HCT116 (cell line): ENCODE results near the gene PLD1. TPM values are rescaled to one million over a fixed set of nuclear protein-coding genes. Genes with fewer than 3 reads are reported as not detected.

ENCODE experiments used
- ATAC-seq: fragments of 200-7000 bp; cut with Tn5 transposase; 2 replicates; pipeline ENCODE4 v1.9.1; 2020; ENCODE audit warnings: mild to moderate bottlenecking, moderate library complexity
- BruUV-seq: library from RNA; stranded (reverse); fragments of 400-500 nt; replicated peaks from 2 replicates; lab custom pipeline; 2021; lab: Mats Ljungman, UMichigan
- CTCF ChIA-PET: fragments of 300-600 bp; sonication (Branson Sonifier 250); formaldehyde crosslinking; loops from one replicate; lab custom pipeline; 2021; ENCODE audit warnings: antibody characterized with exemption; lab: Charles Lee
- POLR2A ChIA-PET: fragments of 300-600, 350-600 bp; sonication (Branson Sonifier 250); formaldehyde crosslinking; loops from one replicate; lab custom pipeline; 2021; ENCODE audit warnings: antibody characterized with exemption; lab: Charles Lee
- RAD21 ChIA-PET, 2 experiments: fragments of 300-600 bp; sonication (Branson Sonifier 250); formaldehyde crosslinking; loops; one replicate each; lab custom pipeline; 2023; ENCODE audit warnings: low total read pairs in 2 of 2; ENCODE audit not compliant: uncharacterized antibody in 2 of 2, unreplicated experiment in 2 of 2, low non-redundant PET in 1 of 2; lab: Charles Lee
- DNase-seq: peaks from one replicate; pipeline ENCODE4 v3.0.0-alpha.2; 2010; ENCODE audit warnings: low read depth, low spot score
- H2AFZ ChIP-seq: fragments of 200-600 bp; shearing (Covaris generic), sonication (generic); 2 replicates; pipeline ENCODE4 v1.6.1; 2017; ENCODE audit warnings: low read depth, mixed run types, mixed read lengths, antibody characterized with exemption, low read length; ENCODE audit not compliant: poor library complexity, severe bottlenecking
- H3K27ac ChIP-seq: 2 replicates; pipeline ENCODE4 v1.5.1; 2012; ENCODE audit warnings: low read depth, low read length
- H3K27me3 ChIP-seq: fragments of 200-600 bp; sonication (generic); 2 replicates; pipeline ENCODE4 v1.6.1; 2016; ENCODE audit warnings: mixed run types, low read length, mixed read lengths; ENCODE audit not compliant: insufficient read depth
- H3K36me3 ChIP-seq, 2 experiments: fragments of 200-500 bp in 1 of 2; fragments of 200-600 bp in 1 of 2; sonication (Bioruptor generic) in 1 of 2; sonication (generic) in 1 of 2; 2 replicates each; pipeline versions ENCODE4 v1.5.1 to v1.6.1; 2014 to 2016; ENCODE audit warnings: low read length in 2 of 2, inconsistent platforms in 1 of 2, mixed read lengths in 1 of 2, mixed run types in 1 of 2; ENCODE audit not compliant: insufficient read depth in 2 of 2, control insufficient read depth in 1 of 2
- H3K4me1 ChIP-seq, 2 experiments: fragments of 200-600 bp in 1 of 2; sonication (generic) in 1 of 2; 2 replicates each; pipeline versions ENCODE4 v1.5.1 to v1.6.1; 2012 to 2017; ENCODE audit warnings: low read length in 2 of 2, inconsistent platforms in 1 of 2, mild to moderate bottlenecking in 1 of 2, mixed read lengths in 1 of 2, mixed run types in 1 of 2, moderate library complexity in 1 of 2; ENCODE audit not compliant: insufficient read depth in 2 of 2, control insufficient read depth in 1 of 2
- H3K4me2 ChIP-seq: fragments of 200-600 bp; sonication (generic); 2 replicates; pipeline ENCODE4 v1.6.1; 2017; ENCODE audit warnings: mixed run types, low read length, mixed read lengths
- H3K4me3 ChIP-seq, 2 experiments: fragments of 200-600 bp in 1 of 2; sonication (generic) in 1 of 2; replicated peaks in 1 of 2; 2 replicates each; pipeline ENCODE4 v1.5.1; 2011 to 2016; ENCODE audit warnings: low read length in 2 of 2, control low read depth in 1 of 2, low read depth in 1 of 2, mild to moderate bottlenecking in 1 of 2, mixed read lengths in 1 of 2, mixed run types in 1 of 2
- H3K79me2 ChIP-seq: fragments of 200-600 bp; sonication (generic); 2 replicates; pipeline ENCODE4 v1.6.1; 2017; ENCODE audit warnings: mild to moderate bottlenecking, mixed run types, low read length, moderate library complexity, mixed read lengths; ENCODE audit not compliant: insufficient read depth
- H3K9ac ChIP-seq: fragments of 200-600 bp; sonication (generic); 2 replicates; pipeline ENCODE4 v1.6.1; 2016; ENCODE audit warnings: low read length, mixed read lengths
- H3K9me2 ChIP-seq: fragments of 200-600 bp; sonication (generic), shearing (Covaris generic); 2 replicates; pipeline ENCODE4 v1.6.1; 2017; ENCODE audit warnings: mixed run types, mild to moderate bottlenecking, moderate library complexity; ENCODE audit not compliant: insufficient read depth
- H3K9me3 ChIP-seq, 2 experiments: fragments of 200-500 bp in 1 of 2; fragments of 200-600 bp in 1 of 2; sonication (Bioruptor generic) in 1 of 2; sonication (generic) in 1 of 2; 2 replicates each; pipeline ENCODE4 v1.6.1; 2014 to 2017; ENCODE audit warnings: low read length in 2 of 2, mixed read lengths in 2 of 2, inconsistent platforms in 1 of 2, low read depth in 1 of 2, mild to moderate bottlenecking in 1 of 2, mixed run types in 1 of 2, moderate library complexity in 1 of 2; ENCODE audit not compliant: control insufficient read depth in 1 of 2, insufficient read depth in 1 of 2
- H4K20me1 ChIP-seq: fragments of 200-600 bp; sonication (generic), shearing (Covaris generic); 2 replicates; pipeline ENCODE4 v1.6.1; 2017; ENCODE audit warnings: mixed run types, mild to moderate bottlenecking, moderate library complexity; ENCODE audit not compliant: insufficient read depth
- CBX3 ChIP-seq: IDR thresholded peaks from 2 replicates; pipeline ENCODE4 v1.6.1; 2012; ENCODE audit warnings: low read depth
- CEBPB ChIP-seq: IDR thresholded peaks from 2 replicates; pipeline ENCODE4 v1.6.1; 2012; ENCODE audit warnings: low read depth
- EGR1 ChIP-seq: IDR thresholded peaks from 2 replicates; pipeline ENCODE4 v1.6.1; 2012; ENCODE audit warnings: low read depth
- EZH2phosphoT487 ChIP-seq: fragments of 200-600 bp; IDR thresholded peaks from 2 replicates; pipeline ENCODE4 v1.6.1; 2018; ENCODE audit warnings: antibody characterized with exemption, borderline replicate concordance
- FOSL1 ChIP-seq: IDR thresholded peaks from 2 replicates; pipeline ENCODE4 v1.6.1; 2012; ENCODE audit warnings: low read depth
- JUND ChIP-seq: IDR thresholded peaks from 2 replicates; pipeline ENCODE4 v1.6.1; 2012
- POLR2A ChIP-seq: IDR thresholded peaks from 2 replicates; pipeline ENCODE4 v1.7.0; 2011; ENCODE audit warnings: borderline replicate concordance; ENCODE audit not compliant: insufficient read depth, insufficient read length; ENCODE audit errors: extremely low read depth
- POLR2AphosphoS5 ChIP-seq: IDR thresholded peaks from 2 replicates; pipeline ENCODE4 v1.6.1; 2011; ENCODE audit warnings: mild to moderate bottlenecking, low read depth, low read length, moderate library complexity
- RAD21 ChIP-seq: IDR thresholded peaks from 2 replicates; pipeline ENCODE4 v1.6.1; 2012; ENCODE audit warnings: low read depth, mild to moderate bottlenecking
- SIN3A ChIP-seq: IDR thresholded peaks from 2 replicates; pipeline ENCODE4 v1.6.1; 2012; ENCODE audit warnings: low read depth
- SP1 ChIP-seq: IDR thresholded peaks from 2 replicates; pipeline ENCODE4 v1.6.1; 2012; ENCODE audit warnings: low read depth
- SRF ChIP-seq: IDR thresholded peaks from 2 replicates; pipeline ENCODE4 v1.6.1; 2012; ENCODE audit warnings: low read depth
- TCF7L2 ChIP-seq: IDR thresholded peaks from 2 replicates; pipeline ENCODE4 v1.7.0; 2011; ENCODE audit warnings: borderline replicate concordance, inconsistent platforms; ENCODE audit not compliant: insufficient read depth, insufficient read length; ENCODE audit errors: extremely low read depth
- YY1 ChIP-seq: IDR thresholded peaks from 2 replicates; pipeline ENCODE4 v1.6.1; 2011; ENCODE audit warnings: low read length, low read depth, moderate library complexity, mild to moderate bottlenecking; ENCODE audit not compliant: insufficient replicate concordance; ENCODE audit errors: extremely low read depth
- ZFX ChIP-seq: fragments of 450-650 bp; IDR thresholded peaks from 2 replicates; pipeline ENCODE4 v1.6.1; 2017
- intact Hi-C: fragments of 100-400 bp; cut with micrococcal nuclease; formaldehyde crosslinking; loops from 2 replicates; pipeline ENCODE4 v1.10.0; 2022
- total RNA-seq: library from RNA; stranded (reverse); gene quantifications from one replicate; pipeline ENCODE4 v1.2.1, GENCODE V29; 2021; ENCODE audit not compliant: unreplicated experiment
- TF ChIP-seq, protein P1 (sequence below): IDR thresholded peaks from 2 replicates; pipeline ENCODE4 v1.6.1; 2012
- TF ChIP-seq, protein P2 (sequence below): IDR thresholded peaks from 2 replicates; pipeline ENCODE4 v1.6.1; 2012
- TF ChIP-seq, protein P3 (sequence below): IDR thresholded peaks from 2 replicates; pipeline ENCODE4 v1.6.1; 2012; ENCODE audit warnings: low read depth
- TF ChIP-seq, protein P4 (sequence below), 3 experiments: fragments of 200-600 bp in 1 of 3; sonication (generic) in 1 of 3; IDR thresholded peaks in 2 of 3; conservative IDR thresholded peaks in 1 of 3; 2 replicates each; pipeline ENCODE4 v1.5.1; 2012 to 2017; ENCODE audit warnings: low read depth in 2 of 3, low read length in 2 of 3, antibody characterized with exemption in 1 of 3, borderline replicate concordance in 1 of 3, control low read depth in 1 of 3, mild to moderate bottlenecking in 1 of 3, mixed read lengths in 1 of 3, mixed run types in 1 of 3, moderate library complexity in 1 of 3; ENCODE audit not compliant: insufficient read depth in 1 of 3

Gene PLD1
- total RNA-seq, 1 experiment from 2014 or later, result 8.4 TPM

DNA sequence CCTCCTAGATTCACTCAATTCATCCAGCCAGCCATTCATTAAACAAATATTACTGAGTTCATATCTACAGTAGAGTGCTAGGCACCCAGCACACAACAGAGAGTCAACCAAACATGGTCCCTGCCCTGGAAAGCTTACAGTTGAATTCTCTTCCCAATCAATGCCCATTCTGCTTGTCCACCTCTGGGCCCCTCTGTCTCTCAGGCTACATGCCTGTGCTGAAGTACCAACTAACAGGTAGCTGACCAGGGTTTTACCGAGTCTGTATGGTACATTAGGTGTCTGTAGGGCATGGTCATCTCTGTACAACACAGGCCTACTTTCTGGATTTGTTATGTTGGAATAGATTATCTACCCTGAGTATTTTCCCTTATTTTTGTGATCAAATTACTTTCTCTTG is 23.3 kb downstream of the PLD1 start:
- H2AFZ ChIP-seq, result no peak overlapping the region
- no peak for TF ChIP-seq EGR1
- no peak for TF ChIP-seq SP1
- TF ChIP-seq, protein P1, sequence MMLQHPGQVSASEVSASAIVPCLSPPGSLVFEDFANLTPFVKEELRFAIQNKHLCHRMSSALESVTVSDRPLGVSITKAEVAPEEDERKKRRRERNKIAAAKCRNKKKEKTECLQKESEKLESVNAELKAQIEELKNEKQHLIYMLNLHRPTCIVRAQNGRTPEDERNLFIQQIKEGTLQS, result no peak
- TF ChIP-seq, protein P2, sequence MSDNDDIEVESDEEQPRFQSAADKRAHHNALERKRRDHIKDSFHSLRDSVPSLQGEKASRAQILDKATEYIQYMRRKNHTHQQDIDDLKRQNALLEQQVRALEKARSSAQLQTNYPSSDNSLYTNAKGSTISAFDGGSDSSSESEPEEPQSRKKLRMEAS, result no peak
- no peak for TF ChIP-seq POLR2A
- no peak for TF ChIP-seq CEBPB
- TF ChIP-seq ZFX, result no peak
- TF ChIP-seq, protein P3, sequence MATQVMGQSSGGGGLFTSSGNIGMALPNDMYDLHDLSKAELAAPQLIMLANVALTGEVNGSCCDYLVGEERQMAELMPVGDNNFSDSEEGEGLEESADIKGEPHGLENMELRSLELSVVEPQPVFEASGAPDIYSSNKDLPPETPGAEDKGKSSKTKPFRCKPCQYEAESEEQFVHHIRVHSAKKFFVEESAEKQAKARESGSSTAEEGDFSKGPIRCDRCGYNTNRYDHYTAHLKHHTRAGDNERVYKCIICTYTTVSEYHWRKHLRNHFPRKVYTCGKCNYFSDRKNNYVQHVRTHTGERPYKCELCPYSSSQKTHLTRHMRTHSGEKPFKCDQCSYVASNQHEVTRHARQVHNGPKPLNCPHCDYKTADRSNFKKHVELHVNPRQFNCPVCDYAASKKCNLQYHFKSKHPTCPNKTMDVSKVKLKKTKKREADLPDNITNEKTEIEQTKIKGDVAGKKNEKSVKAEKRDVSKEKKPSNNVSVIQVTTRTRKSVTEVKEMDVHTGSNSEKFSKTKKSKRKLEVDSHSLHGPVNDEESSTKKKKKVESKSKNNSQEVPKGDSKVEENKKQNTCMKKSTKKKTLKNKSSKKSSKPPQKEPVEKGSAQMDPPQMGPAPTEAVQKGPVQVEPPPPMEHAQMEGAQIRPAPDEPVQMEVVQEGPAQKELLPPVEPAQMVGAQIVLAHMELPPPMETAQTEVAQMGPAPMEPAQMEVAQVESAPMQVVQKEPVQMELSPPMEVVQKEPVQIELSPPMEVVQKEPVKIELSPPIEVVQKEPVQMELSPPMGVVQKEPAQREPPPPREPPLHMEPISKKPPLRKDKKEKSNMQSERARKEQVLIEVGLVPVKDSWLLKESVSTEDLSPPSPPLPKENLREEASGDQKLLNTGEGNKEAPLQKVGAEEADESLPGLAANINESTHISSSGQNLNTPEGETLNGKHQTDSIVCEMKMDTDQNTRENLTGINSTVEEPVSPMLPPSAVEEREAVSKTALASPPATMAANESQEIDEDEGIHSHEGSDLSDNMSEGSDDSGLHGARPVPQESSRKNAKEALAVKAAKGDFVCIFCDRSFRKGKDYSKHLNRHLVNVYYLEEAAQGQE, result no peak
- no peak for TF ChIP-seq RAD21
- TF ChIP-seq FOSL1, result no peak
- TF ChIP-seq, protein P4, sequence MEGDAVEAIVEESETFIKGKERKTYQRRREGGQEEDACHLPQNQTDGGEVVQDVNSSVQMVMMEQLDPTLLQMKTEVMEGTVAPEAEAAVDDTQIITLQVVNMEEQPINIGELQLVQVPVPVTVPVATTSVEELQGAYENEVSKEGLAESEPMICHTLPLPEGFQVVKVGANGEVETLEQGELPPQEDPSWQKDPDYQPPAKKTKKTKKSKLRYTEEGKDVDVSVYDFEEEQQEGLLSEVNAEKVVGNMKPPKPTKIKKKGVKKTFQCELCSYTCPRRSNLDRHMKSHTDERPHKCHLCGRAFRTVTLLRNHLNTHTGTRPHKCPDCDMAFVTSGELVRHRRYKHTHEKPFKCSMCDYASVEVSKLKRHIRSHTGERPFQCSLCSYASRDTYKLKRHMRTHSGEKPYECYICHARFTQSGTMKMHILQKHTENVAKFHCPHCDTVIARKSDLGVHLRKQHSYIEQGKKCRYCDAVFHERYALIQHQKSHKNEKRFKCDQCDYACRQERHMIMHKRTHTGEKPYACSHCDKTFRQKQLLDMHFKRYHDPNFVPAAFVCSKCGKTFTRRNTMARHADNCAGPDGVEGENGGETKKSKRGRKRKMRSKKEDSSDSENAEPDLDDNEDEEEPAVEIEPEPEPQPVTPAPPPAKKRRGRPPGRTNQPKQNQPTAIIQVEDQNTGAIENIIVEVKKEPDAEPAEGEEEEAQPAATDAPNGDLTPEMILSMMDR (IDR thresholded peaks at IDR 0.05 in 2 of 3, conservative IDR thresholded peaks at IDR 0.05 in 1 of 3; ENCODE audit: borderline replicate concordance in 1 of 3, insufficient read depth in 1 of 3, low read depth in 2 of 3, low read length in 2 of 3), result no peak
- TF ChIP-seq POLR2AphosphoS5, result no peak
- no peak for TF ChIP-seq CBX3
- no peak for TF ChIP-seq TCF7L2
- TF ChIP-seq SIN3A, result no peak
- no peak for TF ChIP-seq YY1
- TF ChIP-seq EZH2phosphoT487, result no peak
- no peak for TF ChIP-seq SRF
- no peak for TF ChIP-seq JUND
- TF ChIP-seq, all 23 proteins: peak for 0
- no TSS peak for BruUV-seq
- ChIA-PET RAD21 (no interaction called here), POLR2A (no interaction called here), CTCF (no interaction called here)
- no peak overlapping the region for H3K4me2 ChIP-seq
- no peak for DNase-seq
- peaks cover under 1 to 12% of the 10 kb centered on the region in 2 experiments; a peak in 3 of 4 replicates for H3K4me1 ChIP-seq
- 0 out of 2 replicates have a peak, but pooled peaks cover 5% of the 10 kb centered on the region for H3K27me3 ChIP-seq
- H3K9ac ChIP-seq, result no peak overlapping the region
- no peaks in the 10 kb centered on the region for H4K20me1 ChIP-seq
- H3K79me2 ChIP-seq, result no peaks in the 10 kb centered on the region
- no peaks in the 10 kb centered on the region for H3K36me3 ChIP-seq
- ATAC-seq, result no peak
- no peak overlapping the region for H3K27ac ChIP-seq
- H3K9me2 ChIP-seq, result no peaks in the 10 kb centered on the region
- no peaks in the 10 kb centered on the region for H3K9me3 ChIP-seq
- intact Hi-C loops, result no loop called here
- H3K4me3 ChIP-seq, result no peak overlapping the region
